Putamen (tissue), 1 donor: Measurements from ENCODE around the gene BMX.

Source experiments
- DNase-seq: peaks from one replicate; pipeline ENCODE4 v3.0.0-alpha.2; 2016; ENCODE audit warnings: low spot score

BMX gene

GRCh38 chrX:15507005-15507404, 6.4 kb downstream of the BMX start:
- no peak for DNase-seq

- DNase-seq, result no peak
These were observed 9.2 kb downstream of the BMX start for GRCh38 chrX:15509845-15510244.

- peak; percentile 7 for DNase-seq
These were observed 11.0 kb downstream of the BMX start for GRCh38 chrX:15511563-15511962.

- no peak for DNase-seq
These were observed 11.9 kb downstream of the BMX start for GRCh38 chrX:15512401-15512965.

GRCh38 chrX:15514279-15514678, 13.7 kb downstream of the BMX start:
- no peak for DNase-seq

- DNase-seq, result no peak
These were observed 15.3 kb downstream of the BMX start for GRCh38 chrX:15515931-15516330.

- DNase-seq, result no peak
These were observed 21.9 kb downstream of the BMX start for GRCh38 chrX:15522464-15522863.

GRCh38 chrX:15523088-15523487, 22.5 kb downstream of the BMX start:
- DNase-seq, result no peak

- DNase-seq, result no peak
These were observed 23.8 kb downstream of the BMX start for GRCh38 chrX:15524417-15524816.

GRCh38 chrX:15525664-15526416, 25.2 kb downstream of the BMX start:
- no peak for DNase-seq

- DNase-seq, result no peak
These were observed 28.6 kb downstream of the BMX start for GRCh38 chrX:15529165-15529564.

- no peak for DNase-seq
These were observed 29.7 kb downstream of the BMX start for GRCh38 chrX:15530318-15530717.

GRCh38 chrX:15546745-15547144, 46.1 kb downstream of the BMX start:
- DNase-seq, result no peak

- DNase-seq, result no peak
These were observed 46.7 kb downstream of the BMX start for GRCh38 chrX:15547356-15547755.

- DNase-seq, result no peak
These were observed 48.8 kb downstream of the BMX start for GRCh38 chrX:15549189-15550012.

- no peak for DNase-seq
These were observed 58.6 kb downstream of the BMX start for GRCh38 chrX:15559227-15559626.

- DNase-seq, result no peak
These were observed 60.3 kb downstream of the BMX start for GRCh38 chrX:15560924-15561323.

GRCh38 chrX:15563056-15563455, 62.4 kb downstream of the BMX start:
- DNase-seq, result no peak

- peak; percentile 18 for DNase-seq
These were observed 64.5 kb downstream of the BMX start for GRCh38 chrX:15564981-15565579.

- DNase-seq, result no peak
These were observed 65.6 kb downstream of the BMX start for GRCh38 chrX:15566244-15566643.

GRCh38 chrX:15567267-15567666, 66.7 kb downstream of the BMX start:
- no peak for DNase-seq

GRCh38 chrX:15567886-15568616, 67.4 kb downstream of the BMX start:
- DNase-seq, result no peak
